ENCODE data around the gene OR51F2. TPM values are rescaled to one million over a fixed set of nuclear protein-coding genes. Genes with fewer than 3 reads are reported as not detected.

OR51F2 gene
- total and polyA plus RNA-seq, 9 of the 15 experiments (the other 6 are each of a cell fraction or from before 2014, with no cell fraction given) = not detected

DNA sequence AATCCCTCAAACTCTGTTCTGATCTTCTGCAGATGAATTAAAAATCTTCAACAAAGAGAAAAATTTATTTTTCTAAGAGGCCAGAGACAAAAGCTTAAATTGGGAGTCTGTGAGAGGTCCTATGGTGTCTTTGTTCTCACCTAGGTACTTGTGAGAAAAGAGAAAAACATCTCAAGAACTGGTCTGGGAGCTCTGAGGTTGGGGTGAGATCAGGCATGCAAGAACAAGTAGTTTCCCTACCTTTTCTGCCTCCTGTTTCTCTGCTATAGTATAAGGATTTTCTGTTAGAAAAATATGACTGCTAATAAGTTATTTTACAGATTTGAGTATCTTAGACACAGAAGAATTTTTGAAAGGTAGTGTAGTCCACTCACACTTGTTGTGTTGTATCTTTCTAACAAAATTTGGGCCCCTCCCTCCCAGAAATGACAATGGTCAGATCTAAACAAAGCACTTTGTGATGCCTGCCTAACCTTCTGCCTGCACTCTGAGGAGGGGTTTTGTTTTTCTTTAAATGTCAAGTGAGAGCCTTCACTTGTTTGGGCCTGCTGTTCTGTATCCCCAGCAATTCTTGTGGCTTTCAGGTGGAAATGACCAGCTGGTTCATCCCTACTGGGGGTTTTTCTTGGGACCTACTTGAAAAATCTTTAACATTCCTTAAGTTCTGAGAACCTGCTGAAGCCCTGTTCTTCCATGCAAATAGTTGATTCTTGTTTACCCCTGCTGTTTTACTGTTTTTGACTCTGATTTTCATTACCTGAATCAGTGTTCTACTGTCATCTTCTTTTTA lies 41.5 kb downstream of the OR51F2 start:
- in situ Hi-C loops (cut with MboI) = no loop called here
- ATAC-seq = no peak
- Histone ChIP-seq H2AFZ (ENCODE audit: low read depth, low read length) (no peak overlapping the region), H3K4me2 (ENCODE audit: insufficient read depth, low read length) (no peak overlapping the region), H3K4me3 (no peak overlapping the region), H3K79me2 (ENCODE audit: control insufficient read depth, insufficient read depth, low read length) (no peaks in the 10 kb centered on the region), H3K9ac (ENCODE audit: insufficient read depth in 1 of 2, low read depth in 2 of 2, low read length in 2 of 2) (no peak overlapping the region), H3K27me3 (ENCODE audit: control insufficient read depth in 2 of 2, insufficient read depth in 2 of 2, low read length in 2 of 2) (peaks cover 6 to 11% of the 10 kb centered on the region in 2 experiments; a peak in 2 of 5 replicates), H3K9me3 (replicated peaks; ENCODE audit: control insufficient read depth, insufficient read depth, low read depth, low read length) (no peaks in the 10 kb centered on the region), H3K9me1 (ENCODE audit: control insufficient read depth, insufficient read depth, low read length) (no peaks in the 10 kb centered on the region), H4K20me1 (replicated peaks; ENCODE audit: control insufficient read depth, insufficient read depth, low read length) (no peaks in the 10 kb centered on the region), H3K4me1 (replicated peaks in 1 of 2; ENCODE audit: control insufficient read depth in 2 of 2, insufficient read depth in 2 of 2, low read length in 2 of 2) (no peaks in the 10 kb centered on the region; a peak in 1 of 5 replicates), H3K36me3 (ENCODE audit: control insufficient read depth, insufficient read depth, low read length) (no peaks in the 10 kb centered on the region), H3K27ac (ENCODE audit: extremely low read depth, low read depth, low read length) (no peak overlapping the region)
- DNase-seq (ENCODE audit: extremely low read depth in 1 of 4, low spot score in 3 of 4) = no peak
- ChIA-PET CTCF (ENCODE audit: low intra/inter-chr PET ratio) (no interaction called here), POLR2A (interaction anchor here (0.7 kb wide), 1 partner anchor 105 kb away, joined by 3 read pairs; no protein-coding TSS in a partner anchor)
- BruUV-seq (replicated peaks) = no TSS peak
- no peak for FAIRE-seq
- intact Hi-C loops (cut with micrococcal nuclease) = loop anchor here (10.0 kb wide), 1 partner anchor 142 kb away; no protein-coding TSS in a partner anchor
- TF ChIP-seq CREBBP (IDR thresholded peaks at IDR 0.05; ENCODE audit: low read depth, low read length) = no peak
- no peak for TF ChIP-seq CEBPZ (IDR thresholded peaks at IDR 0.05; ENCODE audit: borderline replicate concordance, low read depth, low read length)
- TF ChIP-seq MBD2 (IDR thresholded peaks at IDR 0.05; ENCODE audit: borderline replicate concordance, low read depth) = no peak
- no peak for TF ChIP-seq FOXM1 (IDR thresholded peaks at IDR 0.05; ENCODE audit: low read depth)
- no peak for TF ChIP-seq FOXM1 (CRISPR knock-in tag; IDR thresholded peaks at IDR 0.05; ENCODE audit: low read depth)
- no peak for TF ChIP-seq ZNF785 (CRISPR knock-in tag; IDR thresholded peaks at IDR 0.05)
- TF ChIP-seq SAFB (IDR thresholded peaks at IDR 0.05; ENCODE audit: borderline replicate concordance, low read depth, low read length) = no peak
- no peak for TF ChIP-seq PML (IDR thresholded peaks at IDR 0.05; ENCODE audit: low read length)
- TF ChIP-seq ZNF589 (CRISPR knock-in tag; IDR thresholded peaks at IDR 0.05; ENCODE audit: low read depth) = no peak
- TF ChIP-seq MITF (IDR thresholded peaks at IDR 0.05) = no peak
- TF ChIP-seq DMBX1 (CRISPR knock-in tag; IDR thresholded peaks at IDR 0.05; ENCODE audit: borderline replicate concordance) = no peak
- TF ChIP-seq HMG20A (CRISPR knock-in tag; conservative IDR thresholded peaks at IDR 0.05) = no peak
- no peak for TF ChIP-seq KHSRP (IDR thresholded peaks at IDR 0.05)
- no peak for TF ChIP-seq NR3C1 (CRISPR knock-in tag; IDR thresholded peaks at IDR 0.05)
- no peak for TF ChIP-seq ZNF134 (CRISPR knock-in tag; conservative IDR thresholded peaks at IDR 0.05)
- no peak for TF ChIP-seq ZC3H8 (IDR thresholded peaks at IDR 0.05)

Data from K562 (cell line).